Measurements from ENCODE around the gene LGI1.

LGI1 gene

DNA sequence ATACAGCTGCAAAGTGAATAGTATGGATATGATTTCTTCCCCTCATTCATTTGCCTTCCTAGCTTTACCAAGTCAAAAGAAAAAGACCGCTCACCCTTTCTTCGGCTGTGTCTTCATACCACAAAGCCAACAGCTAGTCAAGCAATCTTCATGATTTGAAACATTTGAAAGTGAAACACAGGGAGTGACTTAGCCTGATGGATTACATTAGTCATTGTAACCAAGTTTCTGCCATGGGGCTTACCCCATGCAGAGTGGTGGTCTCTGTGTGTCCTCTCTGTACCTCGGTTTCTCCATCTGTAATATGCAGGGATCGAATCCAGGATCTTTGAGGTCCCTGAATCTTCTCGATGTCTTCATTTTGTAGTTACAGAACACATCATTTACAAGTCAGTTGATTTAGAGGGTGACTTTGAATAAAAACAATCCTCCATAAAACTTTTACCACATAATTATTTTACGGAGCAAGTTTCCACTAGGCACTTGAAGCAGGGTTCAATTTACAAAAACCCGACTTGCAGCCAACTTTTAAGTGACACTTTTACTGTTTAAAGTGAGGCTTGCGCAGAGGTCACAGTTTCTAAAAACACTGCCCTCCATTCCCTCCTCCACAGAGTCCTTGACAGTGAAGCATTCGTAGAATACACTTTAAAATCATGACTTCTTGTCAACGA lies 2.2 kb upstream of the LGI1 start:
- DNase-seq (ENCODE audit: low read depth), result no peak

DNA sequence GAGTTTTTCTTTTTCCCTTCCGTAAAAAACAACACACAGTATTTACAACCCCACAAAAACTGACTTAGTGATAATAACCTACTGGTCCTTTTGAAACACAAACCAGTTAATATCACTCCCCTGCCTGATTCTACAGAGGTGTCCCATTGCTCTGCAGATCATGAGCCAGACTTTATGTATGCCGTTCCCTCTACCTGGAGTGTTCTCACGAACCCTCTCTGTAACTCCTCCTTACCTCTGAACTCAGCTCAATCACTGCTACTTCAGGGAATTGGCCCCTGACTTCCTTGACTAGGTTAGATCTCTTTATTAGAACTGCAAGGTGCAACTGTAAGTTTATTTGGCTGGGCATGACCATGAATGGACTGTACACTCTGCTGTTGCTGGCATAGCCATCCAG lies 1.6 kb upstream of the LGI1 start:
- no peak for DNase-seq (ENCODE audit: low read depth)

DNA sequence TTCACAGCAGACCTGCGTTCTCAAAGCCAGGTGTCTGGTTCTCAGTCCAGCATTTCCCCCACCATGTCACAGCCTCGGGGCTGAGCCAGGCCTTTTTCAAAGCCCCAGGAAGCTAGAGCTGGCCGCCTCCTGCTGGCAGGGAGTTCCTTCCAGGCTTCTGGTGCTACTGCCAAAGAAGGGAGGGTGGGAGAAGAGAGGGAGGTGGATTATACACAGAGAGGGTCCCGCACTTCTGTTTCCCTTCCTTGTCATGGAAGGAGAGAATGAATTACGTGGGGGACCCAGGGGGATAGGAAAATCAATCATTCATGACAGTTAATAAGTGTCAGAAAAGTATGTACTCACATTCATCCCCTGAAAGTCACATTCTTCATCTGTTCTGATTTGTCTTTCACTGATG lies 600 bp upstream of the LGI1 start:
- no peak for DNase-seq (ENCODE audit: low read depth)

DNA sequence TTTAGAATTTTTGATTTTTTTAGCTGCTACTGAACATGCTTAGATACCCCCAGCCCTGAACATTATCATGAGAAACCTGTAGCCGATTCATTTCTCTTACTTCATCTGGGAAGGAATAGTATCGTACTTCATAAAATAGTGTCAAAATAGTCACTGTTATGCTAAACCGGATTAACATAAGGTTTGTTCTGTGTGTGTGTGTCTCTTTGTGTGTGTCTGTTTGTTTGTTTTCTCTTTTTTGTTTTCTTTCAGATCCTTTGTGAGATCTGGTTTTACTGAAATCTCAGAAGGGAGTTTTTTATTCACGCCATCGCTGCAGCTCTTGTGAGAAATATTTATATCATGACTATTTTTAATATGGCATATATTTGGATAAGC lies 761 bp downstream of the LGI1 start:
- DNase-seq (ENCODE audit: low read depth), result no peak

DNA sequence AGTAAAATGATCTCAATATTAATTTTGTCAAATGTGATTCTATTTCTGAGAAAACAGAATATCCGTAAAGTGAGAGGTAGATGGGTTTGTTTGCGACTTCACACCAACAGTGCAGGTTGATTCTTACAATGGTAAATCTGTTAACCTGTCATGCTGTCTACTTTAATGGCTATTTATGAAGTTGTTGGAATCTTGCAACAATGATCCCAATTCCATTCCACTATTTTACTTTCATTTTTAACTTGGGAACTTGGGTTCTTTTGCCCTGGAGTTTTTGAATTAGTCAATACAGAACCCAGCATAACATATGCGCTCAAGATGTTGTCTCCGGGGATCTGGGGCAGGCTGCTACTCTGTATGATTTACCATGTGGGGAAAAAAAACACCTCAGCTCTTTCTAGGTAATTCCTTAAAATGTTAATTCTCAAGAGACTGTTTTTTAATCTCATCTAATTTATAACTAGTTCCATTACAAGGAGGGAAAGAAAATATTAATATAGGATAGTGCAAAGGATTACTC lies 1.2 kb downstream of the LGI1 start:
- DNase-seq (ENCODE audit: low read depth), result no peak

DNA sequence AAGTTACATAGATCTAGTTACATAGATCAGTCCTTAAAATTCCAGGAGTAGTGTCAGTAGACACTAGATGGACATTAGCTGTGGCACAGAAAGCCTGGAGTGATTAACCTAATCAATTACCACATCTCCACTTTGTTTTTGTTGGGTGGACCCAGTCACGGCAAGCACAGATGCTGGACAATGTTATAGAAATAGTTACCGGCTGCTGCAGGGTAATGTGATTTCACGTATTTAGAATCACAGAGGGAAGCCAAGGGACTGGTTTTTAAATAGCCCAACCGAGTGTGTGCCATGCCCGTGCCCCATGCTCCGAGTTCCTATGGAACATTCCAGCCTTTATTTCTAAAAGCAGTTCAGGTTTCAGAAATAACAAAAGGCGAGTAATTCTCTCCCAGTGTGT lies 2.8 kb downstream of the LGI1 start:
- no peak for DNase-seq (ENCODE audit: low read depth)

DNA sequence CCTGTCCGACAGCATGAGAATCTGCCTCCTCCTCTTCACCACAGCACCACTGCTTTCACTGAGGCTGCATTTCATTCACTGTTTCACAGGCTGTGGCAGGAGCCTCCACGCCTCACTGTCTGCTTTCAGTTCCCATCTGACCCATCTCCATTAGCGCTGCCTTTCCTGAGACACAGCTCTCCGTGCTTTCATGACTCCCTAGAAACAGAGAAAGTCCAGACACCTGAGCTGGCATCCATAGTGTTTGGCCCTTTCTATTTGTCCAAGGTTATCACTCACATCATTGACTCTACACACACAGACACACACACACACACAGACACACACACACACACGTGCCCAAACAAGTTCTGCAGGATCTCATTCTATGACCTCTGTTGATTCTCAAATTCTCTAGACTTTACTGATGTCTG lies 5.2 kb downstream of the LGI1 start:
- no peak for DNase-seq (ENCODE audit: low read depth)

DNA sequence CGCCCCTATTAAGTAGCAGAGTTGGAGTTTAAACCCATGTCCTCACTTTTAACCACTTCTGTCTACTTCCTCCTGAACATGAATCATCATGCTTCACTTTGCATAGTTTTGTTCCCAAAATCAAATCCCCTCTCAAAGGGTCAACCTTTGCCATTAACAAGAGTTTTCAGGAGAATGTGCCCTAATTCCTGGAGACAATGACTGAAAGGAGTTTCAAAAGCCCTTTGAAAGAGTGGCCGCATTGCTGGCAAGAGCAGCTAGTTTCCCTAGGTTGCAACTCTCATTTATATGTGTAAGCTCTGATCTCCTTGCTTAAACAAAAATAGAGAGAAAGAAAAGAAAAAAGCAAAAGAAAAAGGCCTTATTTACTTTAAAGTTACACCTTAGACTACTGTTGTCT lies 9.2 kb downstream of the LGI1 start:
- no peak for DNase-seq (ENCODE audit: low read depth)

DNA sequence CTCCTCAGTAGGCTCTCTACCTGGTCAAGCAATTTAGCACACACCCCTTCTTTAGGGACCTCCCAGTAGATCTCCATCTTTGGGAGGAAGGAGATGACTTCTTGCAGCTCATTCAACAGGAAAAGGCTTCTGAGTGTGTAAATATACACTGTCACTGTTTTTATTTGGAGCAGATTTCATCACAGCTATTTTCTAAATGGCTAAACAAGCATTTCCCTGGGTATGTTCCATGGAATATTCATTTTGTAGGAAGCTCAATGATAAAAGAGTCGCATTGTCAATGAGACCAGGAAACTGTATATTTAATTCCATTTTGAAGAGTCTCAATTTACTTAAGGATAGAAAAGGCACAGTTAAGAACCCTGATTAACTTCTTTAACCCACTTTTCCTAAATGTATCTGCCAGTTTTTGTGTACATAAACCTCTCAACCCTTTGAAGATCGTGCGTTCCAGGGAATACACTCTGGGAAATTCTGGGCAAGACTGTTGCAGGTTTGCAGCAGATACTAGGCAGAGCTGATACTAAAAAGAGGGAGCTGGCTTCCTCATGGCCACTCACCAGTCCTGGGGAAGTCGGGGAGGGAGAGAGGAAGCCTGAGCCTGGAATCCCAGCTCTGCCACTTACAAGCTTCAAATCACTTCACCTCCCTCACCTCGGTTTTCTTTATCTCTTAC lies 10.1 kb downstream of the LGI1 start:
- no peak for DNase-seq (ENCODE audit: low read depth)

DNA sequence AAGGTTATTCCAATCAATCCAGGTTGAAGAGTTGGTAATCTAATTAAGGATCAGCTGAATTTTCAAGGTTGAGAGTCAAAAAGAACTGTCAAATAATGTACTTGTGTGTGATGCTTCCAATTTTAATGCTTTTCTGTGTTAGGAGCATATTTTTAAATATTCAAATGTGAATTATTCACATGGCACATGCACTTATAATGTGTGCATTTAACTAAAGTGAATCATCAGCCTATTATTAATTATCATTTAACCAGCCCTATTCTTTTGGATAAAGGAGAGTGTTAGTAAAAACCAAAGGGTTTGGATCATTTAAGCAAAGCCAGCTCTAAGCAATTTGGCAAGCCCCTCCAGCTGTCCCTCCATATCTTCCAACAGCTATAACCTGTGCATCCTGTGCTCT lies 11.2 kb downstream of the LGI1 start:
- no peak for DNase-seq (ENCODE audit: low read depth)

DNA sequence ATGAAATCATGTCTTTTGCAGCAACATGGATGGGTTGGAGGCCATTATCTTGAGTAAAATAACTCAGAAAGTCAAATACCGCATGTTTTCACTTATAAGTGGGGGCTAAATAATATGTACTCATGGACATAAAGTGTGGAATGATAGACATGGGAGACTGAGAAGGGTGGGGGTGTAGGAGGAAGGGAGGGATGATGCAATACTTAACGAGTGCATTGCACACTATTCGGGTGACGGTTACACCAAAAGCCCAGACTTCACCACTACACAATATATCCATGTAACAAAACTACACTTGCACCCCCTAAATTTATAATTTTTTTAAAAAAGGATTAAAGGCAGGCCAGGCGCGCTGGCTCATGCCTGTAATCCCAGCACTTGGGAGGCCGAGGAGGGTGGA lies 13.6 kb downstream of the LGI1 start:
- no peak for DNase-seq (ENCODE audit: low read depth)

DNA sequence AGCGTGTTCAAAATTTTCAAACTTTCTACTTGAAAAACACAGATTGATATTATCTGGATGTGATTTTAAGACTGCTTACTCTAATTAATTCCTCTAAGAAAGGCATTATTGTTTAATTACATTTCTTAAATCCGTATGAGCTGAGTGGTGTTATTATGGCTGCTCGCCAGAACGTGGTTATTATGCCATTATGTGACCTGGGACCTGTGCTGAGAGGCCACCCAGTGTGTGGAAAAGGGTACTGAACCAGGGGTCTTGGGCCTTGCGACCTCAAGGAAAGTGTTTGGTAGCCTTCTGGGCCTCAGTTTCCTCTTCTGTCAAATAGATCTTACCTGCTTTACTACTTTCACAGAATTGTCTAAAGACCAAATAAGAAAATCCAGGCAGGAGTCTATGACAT lies 15.4 kb downstream of the LGI1 start:
- DNase-seq (ENCODE audit: low read depth), result no peak

DNA sequence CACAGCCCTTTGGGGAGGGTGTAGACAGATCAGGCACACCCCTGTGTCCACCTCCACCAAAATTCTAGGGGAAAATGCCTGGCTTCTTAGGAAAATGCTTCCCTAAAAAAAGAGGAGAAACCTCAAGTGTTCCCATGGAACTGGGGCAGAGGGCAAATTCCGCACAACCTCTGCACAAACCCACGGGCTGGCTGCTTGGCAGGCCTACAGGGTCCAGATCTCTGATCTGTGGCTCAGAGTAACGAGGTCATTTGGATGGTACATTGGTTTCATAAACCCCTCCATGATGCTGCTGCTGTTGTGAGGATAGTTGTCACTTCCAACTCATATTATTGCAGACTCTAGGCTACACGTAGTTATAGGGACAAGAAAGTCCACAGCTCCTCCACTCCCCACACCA lies 16.0 kb downstream of the LGI1 start:
- no peak for DNase-seq (ENCODE audit: low read depth)

DNA sequence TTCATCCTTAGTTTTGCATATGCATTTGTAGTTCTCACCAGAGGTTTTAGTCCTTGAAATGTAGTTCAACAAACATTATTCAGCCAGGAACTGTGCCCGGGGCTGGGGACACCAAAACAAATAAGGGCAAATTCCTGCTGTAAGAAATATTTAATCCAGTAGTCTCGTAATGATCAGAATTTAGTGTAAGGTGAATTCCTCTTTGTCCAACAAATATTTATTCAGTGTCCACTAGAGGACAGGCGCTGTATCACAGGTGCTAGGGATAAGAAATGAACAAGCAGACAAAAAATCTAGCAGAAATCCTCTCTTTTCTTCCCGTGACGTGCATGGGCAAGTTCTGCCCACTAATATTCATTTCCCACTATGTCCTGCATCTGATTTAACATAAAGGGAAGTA lies 17.6 kb downstream of the LGI1 start:
- no peak for DNase-seq (ENCODE audit: low read depth)

DNA sequence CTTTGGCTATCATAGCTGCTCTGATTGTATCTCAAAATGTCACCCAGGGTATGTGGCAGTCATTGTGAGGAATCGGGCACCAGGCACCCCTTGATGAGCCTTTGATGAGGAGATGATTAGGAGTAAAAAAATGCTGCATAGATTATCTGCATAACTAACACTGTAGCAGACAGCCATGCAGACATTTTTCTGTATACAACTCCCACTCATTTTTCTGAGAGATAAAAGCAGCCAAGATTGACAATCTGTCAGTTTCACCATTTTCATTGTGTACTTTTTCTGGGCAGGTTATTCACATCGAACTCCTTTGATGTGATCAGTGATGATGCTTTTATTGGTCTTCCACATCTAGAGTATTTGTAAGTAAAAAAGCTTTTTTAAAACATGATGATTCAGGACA lies 19.4 kb downstream of the LGI1 start:
- DNase-seq (ENCODE audit: low read depth), result no peak

DNA sequence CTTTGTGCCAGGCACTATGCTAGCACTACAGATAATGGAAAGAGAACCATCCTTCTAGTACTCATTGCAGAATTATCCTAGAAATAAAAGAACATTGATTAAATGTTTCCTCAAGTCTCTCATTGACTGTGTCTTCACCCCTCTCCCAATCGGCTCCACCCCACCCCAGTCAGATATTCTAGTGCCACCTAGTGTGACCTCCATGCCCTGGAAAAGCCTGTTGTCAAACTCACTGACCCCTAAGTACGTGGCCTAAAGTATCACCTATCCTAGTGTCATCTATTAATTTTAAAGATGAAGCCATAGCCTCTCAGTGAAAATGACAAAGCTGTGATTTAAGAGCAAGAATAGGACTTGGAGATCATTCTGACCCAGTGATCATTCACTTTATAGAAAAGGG lies 26.3 kb downstream of the LGI1 start:
- DNase-seq (ENCODE audit: low read depth), result no peak

DNA sequence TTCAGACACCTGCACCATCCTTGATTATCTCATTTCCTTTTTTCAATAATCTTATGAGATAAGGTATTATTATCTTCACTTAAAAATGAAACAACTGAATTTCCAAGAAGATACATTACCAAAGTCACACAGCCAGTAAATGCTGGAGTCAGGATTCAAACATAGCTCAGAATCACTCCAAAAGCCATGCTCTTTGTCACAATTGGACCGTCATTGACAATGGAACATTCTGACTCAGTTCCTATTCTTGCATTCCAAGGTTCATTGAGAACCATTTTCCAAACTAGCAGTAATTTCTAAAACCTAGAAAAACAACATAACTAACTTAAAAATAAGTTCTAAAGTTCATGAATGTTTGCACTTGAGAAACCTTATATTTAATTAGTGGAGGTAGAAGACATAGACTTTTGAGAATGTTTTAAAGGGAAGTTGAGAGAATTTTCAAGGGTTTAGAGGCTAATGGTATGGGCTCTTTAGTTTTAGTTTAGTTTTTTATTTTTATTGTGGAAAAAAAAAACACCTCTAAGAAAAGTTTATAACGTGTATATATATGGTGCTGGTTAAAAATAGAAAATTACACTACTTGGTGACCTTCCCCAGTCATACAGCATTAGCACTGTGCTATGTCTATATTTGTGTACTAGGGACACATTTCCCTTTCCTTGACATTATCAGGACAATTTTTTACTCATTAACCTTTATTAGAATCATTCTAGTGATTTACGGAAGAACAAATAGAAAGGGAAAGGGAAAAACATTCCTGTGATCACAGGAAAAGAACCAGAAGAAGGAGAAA lies 30.9 kb downstream of the LGI1 start:
- DNase-seq (ENCODE audit: low read depth), result no peak

DNA sequence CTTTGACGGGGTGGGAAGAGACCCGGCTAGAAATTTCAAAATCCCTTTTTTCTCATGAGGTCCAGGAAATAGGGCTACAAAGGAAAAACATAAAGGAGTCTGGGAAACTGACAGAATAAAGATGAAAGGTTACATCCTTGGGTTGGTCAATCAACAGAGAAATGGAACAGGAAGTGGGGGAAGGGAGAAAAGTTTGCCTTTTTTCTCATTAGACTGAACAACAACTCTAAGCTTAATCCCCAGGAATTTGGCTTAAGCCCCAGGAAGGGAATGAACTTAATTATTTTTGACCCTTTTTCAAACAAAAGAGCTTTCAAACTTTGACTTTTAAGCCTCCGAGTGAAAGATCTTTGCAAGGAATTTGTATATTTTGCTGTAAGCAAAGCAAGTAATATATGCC lies 32.7 kb downstream of the LGI1 start:
- DNase-seq (ENCODE audit: low read depth), result no peak

DNA sequence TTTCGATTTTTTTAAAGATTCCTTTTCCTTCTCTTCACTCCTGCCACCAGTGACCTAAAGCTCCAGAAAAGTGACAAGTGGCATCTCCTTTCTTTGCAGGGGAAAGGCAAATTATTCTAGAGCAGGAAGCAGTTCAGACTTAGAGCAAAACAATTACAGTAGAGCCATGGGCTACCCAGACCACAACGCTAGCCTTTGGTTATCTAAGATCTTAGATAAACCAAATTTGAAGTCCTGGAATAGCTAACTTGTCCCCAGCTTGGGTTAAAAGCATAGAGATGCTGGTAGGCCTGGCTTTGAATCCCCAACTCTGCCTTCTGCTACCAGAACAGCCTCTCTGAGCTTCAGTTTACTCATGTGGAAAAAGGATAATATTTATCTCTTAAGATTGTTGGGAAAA lies 38.4 kb downstream of the LGI1 start:
- DNase-seq (ENCODE audit: low read depth), result no peak

DNA sequence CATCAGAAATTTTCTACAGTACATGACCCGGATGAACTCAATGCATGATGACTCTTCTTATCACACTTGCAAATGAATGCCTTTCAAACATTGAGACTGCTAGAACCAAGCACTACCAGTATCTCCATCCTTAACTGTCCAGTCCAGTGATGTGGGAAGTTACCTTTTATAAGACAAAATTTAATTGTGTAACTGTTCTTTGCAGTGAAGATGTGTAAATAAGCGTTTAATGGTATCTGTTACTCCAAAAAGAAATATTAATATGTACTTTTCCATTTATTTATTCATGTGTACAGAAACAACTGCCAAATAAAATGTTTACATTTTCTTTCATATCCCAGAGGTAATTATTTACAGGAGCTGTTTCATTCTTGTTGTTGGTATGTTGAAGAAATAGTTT lies 40.1 kb downstream of the LGI1 start:
- DNase-seq (ENCODE audit: low read depth), result no peak

DNA sequence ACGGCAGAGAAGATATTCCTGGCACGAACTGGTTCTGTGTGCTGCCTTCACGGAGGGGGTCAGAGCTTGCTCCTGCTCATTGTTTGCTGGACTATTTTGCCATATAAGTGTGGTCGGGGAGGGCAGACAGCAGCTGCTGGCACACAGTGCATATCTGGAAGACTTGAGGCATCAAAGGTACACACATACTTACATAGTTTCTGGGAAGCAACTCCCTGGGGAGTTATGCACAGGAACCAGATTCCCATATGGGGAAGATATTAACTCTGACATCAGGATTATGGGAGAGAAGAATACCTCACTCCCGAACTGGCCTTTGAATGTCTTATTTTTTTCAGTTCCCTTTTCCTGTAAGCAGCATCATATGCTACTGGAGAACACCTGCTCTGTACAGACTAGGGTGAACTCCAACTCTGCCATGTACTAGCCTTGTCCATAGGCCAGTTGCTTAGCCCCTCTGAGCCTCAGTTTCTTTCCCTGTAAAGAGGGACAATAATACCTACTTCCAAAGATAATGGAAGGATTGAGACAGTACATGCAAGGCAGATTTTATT lies 41.5 kb downstream of the LGI1 start:
- no peak for DNase-seq (ENCODE audit: low read depth)

DNA sequence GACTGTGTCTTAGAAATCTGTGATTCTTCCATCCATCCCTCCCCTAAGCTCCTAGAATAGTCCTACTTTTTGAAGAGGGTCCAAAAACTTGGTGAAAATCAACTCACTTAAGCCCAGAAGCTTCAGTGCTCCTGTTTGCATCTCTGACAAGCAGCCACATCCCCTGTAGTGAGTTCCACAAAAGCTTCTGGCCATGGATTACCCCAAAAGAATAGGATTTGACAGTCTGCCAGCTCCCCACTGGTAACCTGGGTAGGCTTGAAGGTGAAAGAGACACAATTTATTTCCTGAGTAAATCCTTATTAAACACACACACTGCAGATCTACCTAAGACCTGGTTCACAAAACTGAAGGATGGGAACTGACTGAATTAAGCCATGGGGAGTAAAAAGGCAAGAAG lies 46.5 kb downstream of the LGI1 start:
- no peak for DNase-seq (ENCODE audit: low read depth)

DNA sequence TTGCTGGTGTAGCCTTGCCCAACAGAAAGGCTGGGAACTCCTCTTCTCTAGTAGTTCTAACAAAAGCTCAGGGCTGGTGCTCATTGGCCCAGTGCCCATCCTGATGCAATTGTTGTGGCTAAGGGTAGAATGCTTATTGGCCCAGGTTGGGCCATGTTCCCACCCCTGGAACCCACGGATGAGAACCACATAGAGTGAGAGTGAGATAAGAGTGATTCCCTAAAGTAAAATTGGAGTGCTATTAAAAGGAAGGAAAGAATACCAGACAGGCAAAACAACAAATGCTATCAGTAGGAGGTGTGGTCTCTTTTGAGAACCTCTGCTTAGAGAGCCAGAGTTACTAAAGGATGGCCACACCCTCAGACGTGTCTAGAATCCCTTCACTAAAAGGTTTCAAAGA lies 49.2 kb downstream of the LGI1 start:
- DNase-seq (ENCODE audit: low read depth), result no peak

Measured in stimulated activated CD4-positive, alpha-beta T cell treated with anti-CD3 and anti-CD28 coated beads, Interleukin-2, amount 100 ng/mL, for 4 hours (primary cell).